ENCODE measurements around the gene PIGQ.
A peak's percentile ranks its signal among the peaks of the same experiment; 100 is the strongest.
"Not testable (repeated sequence)": the region's sequence is repeated elsewhere in the genome, so short reads cannot be mapped to it uniquely, and the experiment has no call there.

The PIGQ gene

GRCh38 chr16:592518-593306 lies 22.9 kb downstream of the PIGQ start:
- H3K27ac ChIP-seq (ENCODE audit: low read depth, low read length) = no peak overlapping the region
- H3K27me3 ChIP-seq (ENCODE audit: insufficient read depth, low read length) = peaks cover 7% of the 10 kb centered on the region
- 0 out of 2 replicates have a peak overlapping the region, but pooled peaks have one; percentile 20 for H3K9ac ChIP-seq (ENCODE audit: low read depth, low read length)
- H3K9me3 ChIP-seq (ENCODE audit: insufficient read depth, low read depth, low read length) = no peaks in the 10 kb centered on the region
- peaks cover 4% of the 10 kb centered on the region; the same call in 1 of the 2 replicates for H3K4me1 ChIP-seq (ENCODE audit: insufficient read depth, low read length)
- 0 out of 2 replicates have a peak, but pooled peaks cover 2% of the 10 kb centered on the region for H3K36me3 ChIP-seq (ENCODE audit: insufficient read depth, low read length)
- H3K4me3 ChIP-seq (ENCODE audit: low read length) = no peak overlapping the region
- WGBS = 94% methylated on average over 24 of the region's 24 CpGs

DNA sequence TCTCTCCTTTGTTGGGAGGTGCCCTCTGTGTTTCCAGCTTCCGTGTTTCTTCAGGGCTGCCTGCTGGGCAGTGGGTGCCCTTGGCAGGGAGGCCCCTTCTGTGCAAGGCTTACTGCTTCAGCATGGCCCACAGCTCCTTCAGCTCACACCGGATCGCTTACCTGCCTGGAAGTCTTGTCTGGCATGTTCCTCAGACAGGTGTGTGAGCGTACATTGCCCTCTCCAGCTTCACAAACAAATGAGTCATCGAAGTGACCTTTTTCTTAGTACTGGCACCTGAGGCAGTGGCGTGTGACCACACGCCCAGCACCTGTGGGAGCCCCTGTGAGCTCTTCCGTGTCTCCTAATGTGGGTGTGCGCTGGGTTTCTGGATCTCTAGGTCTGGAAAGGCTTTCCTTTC lies 23.6 kb downstream of the PIGQ start:
- H3K27ac ChIP-seq (ENCODE audit: low read depth, low read length) = no peak overlapping the region
- peaks cover 7% of the 10 kb centered on the region for H3K27me3 ChIP-seq (ENCODE audit: insufficient read depth, low read length)
- H3K4me3 ChIP-seq (ENCODE audit: low read length) = no peak overlapping the region
- no peaks in the 10 kb centered on the region for H3K4me1 ChIP-seq (ENCODE audit: insufficient read depth, low read length)
- H3K9ac ChIP-seq (ENCODE audit: low read depth, low read length) = no peak overlapping the region
- H3K9me3 ChIP-seq (ENCODE audit: insufficient read depth, low read depth, low read length) = no peaks in the 10 kb centered on the region
- H3K36me3 ChIP-seq (ENCODE audit: insufficient read depth, low read length) = 0 out of 2 replicates have a peak, but pooled peaks cover 2% of the 10 kb centered on the region
- 95% methylated on average over 9 of the region's 9 CpGs for WGBS

DNA sequence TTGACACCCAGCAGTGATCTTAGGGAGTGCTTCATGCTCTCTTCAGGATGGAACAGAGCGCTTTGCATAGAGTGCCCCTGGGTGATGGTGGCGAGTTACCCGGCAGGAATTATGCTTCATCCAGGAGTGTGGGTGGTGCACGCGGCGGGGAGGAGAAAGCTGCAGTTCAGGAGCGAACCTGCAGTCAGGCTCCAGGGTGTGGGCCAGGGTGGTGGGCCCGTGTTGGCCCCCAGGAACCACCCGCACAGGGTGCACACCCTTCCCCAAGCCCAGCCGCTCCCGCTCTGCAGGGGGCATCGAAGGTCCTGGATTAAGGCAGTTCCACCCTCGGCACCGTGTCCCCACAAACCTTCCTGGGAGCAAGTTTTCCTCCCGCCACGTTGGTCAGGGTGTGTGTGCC lies 24.0 kb downstream of the PIGQ start:
- Histone ChIP-seq H3K9me3 (ENCODE audit: insufficient read depth, low read depth, low read length) (no peaks in the 10 kb centered on the region), H3K4me1 (ENCODE audit: insufficient read depth, low read length) (no peaks in the 10 kb centered on the region), H3K27ac (ENCODE audit: low read depth, low read length) (no peak overlapping the region), H3K9ac (ENCODE audit: low read depth, low read length) (no peak overlapping the region), H3K27me3 (ENCODE audit: insufficient read depth, low read length) (peaks cover 7% of the 10 kb centered on the region), H3K4me3 (ENCODE audit: low read length) (no peak overlapping the region), H3K36me3 (ENCODE audit: insufficient read depth, low read length) (0 out of 2 replicates have a peak, but pooled peaks cover 2% of the 10 kb centered on the region)
- WGBS = 89% methylated on average over 16 of the region's 16 CpGs

DNA sequence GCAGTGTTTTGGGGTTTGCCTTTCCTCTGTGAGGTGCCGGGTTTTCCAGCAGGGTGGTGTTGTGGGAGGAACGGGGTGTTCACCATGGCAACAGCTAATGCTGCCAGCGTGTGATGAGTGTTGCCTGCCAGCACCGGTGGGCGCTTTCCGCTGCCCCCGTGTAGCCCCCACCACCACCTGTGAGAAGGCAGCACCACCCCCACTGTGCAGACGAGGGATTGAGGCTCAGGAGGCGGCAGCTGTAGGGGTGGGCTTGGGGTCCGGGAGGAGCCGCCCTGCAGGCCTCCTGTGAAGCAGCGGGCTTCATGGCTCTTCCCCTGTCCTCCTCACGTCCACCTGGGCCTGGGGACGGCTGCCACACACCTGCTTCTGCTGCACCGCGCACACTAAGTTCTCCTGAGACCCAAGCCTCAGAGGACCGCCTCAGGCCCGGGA lies 25.3 kb downstream of the PIGQ start:
- Histone ChIP-seq H3K27ac (ENCODE audit: low read depth, low read length) (no peak overlapping the region), H3K9ac (ENCODE audit: low read depth, low read length) (no peak overlapping the region; the same call in 1 of the 2 replicates), H3K4me3 (ENCODE audit: low read length) (no peak overlapping the region), H3K36me3 (ENCODE audit: insufficient read depth, low read length) (peaks cover 7% of the 10 kb centered on the region; the same call in 1 of the 2 replicates), H3K9me3 (ENCODE audit: insufficient read depth, low read depth, low read length) (peaks cover 3% of the 10 kb centered on the region; the same call in 1 of the 2 replicates), H3K27me3 (ENCODE audit: insufficient read depth, low read length) (peaks cover 7% of the 10 kb centered on the region), H3K4me1 (ENCODE audit: insufficient read depth, low read length) (no peaks in the 10 kb centered on the region)
- 94% methylated on average over 18 of the region's 18 CpGs for WGBS

- H3K9me3 ChIP-seq (ENCODE audit: insufficient read depth, low read depth, low read length) = peaks cover 3% of the 10 kb centered on the region; the same call in 1 of the 2 replicates
- peaks cover 1% of the 10 kb centered on the region for H3K27me3 ChIP-seq (ENCODE audit: insufficient read depth, low read length)
- H3K36me3 ChIP-seq (ENCODE audit: insufficient read depth, low read length) = peaks cover 7% of the 10 kb centered on the region; the same call in 1 of the 2 replicates
- H3K27ac ChIP-seq (ENCODE audit: low read depth, low read length) = no peak overlapping the region
- H3K4me1 ChIP-seq (ENCODE audit: insufficient read depth, low read length) = no peaks in the 10 kb centered on the region
- no peak overlapping the region for H3K4me3 ChIP-seq (ENCODE audit: low read length)
- H3K9ac ChIP-seq (ENCODE audit: low read depth, low read length) = no peak overlapping the region
- WGBS = 96% methylated on average over 34 of the region's 34 CpGs
Observed at GRCh38 chr16:595942-596735, 26.4 kb downstream of the PIGQ start.

DNA sequence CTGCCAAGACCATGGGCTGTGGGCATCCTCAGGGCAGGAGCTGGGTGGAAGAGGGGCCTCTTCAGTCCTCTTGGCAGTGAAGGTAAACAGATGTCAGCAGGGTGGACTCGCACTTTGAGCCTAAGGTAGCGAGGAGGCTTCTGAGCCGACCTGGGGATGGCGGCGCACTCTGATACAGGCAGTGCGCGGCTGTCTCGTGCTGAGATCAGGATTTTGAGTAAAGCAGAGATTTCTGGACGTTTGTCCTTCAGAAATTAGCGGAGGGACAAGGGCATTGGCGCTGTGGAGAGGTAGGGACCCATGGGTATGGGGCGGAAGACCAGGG lies 26.9 kb downstream of the PIGQ start:
- 95% methylated on average over 12 of the region's 12 CpGs for WGBS

GRCh38 chr16:597655-598054 lies 27.9 kb downstream of the PIGQ start:
- H3K4me1 ChIP-seq (ENCODE audit: insufficient read depth, low read length); H3K4me3 ChIP-seq (ENCODE audit: low read length); H3K9ac ChIP-seq (ENCODE audit: low read depth, low read length); H3K27me3 ChIP-seq (ENCODE audit: insufficient read depth, low read length); H3K9me3 ChIP-seq (ENCODE audit: insufficient read depth, low read depth, low read length); H3K27ac ChIP-seq (ENCODE audit: low read depth, low read length); H3K36me3 ChIP-seq (ENCODE audit: insufficient read depth, low read length): not testable (repeated sequence)
- 97% methylated on average over 7 of the region's 7 CpGs for WGBS

More for the DNA sequence above, 26.9 kb downstream of the PIGQ start:
- Histone ChIP-seq H3K4me3 (ENCODE audit: low read length) (no peak overlapping the region), H3K27me3 (ENCODE audit: insufficient read depth, low read length) (no peaks in the 10 kb centered on the region), H3K27ac (ENCODE audit: low read depth, low read length) (no peak overlapping the region), H3K4me1 (ENCODE audit: insufficient read depth, low read length) (no peaks in the 10 kb centered on the region), H3K36me3 (ENCODE audit: insufficient read depth, low read length) (peaks cover 7% of the 10 kb centered on the region; the same call in 1 of the 2 replicates), H3K9ac (ENCODE audit: low read depth, low read length) (no peak overlapping the region), H3K9me3 (ENCODE audit: insufficient read depth, low read depth, low read length) (peaks cover 3% of the 10 kb centered on the region; the same call in 1 of the 2 replicates)

DNA sequence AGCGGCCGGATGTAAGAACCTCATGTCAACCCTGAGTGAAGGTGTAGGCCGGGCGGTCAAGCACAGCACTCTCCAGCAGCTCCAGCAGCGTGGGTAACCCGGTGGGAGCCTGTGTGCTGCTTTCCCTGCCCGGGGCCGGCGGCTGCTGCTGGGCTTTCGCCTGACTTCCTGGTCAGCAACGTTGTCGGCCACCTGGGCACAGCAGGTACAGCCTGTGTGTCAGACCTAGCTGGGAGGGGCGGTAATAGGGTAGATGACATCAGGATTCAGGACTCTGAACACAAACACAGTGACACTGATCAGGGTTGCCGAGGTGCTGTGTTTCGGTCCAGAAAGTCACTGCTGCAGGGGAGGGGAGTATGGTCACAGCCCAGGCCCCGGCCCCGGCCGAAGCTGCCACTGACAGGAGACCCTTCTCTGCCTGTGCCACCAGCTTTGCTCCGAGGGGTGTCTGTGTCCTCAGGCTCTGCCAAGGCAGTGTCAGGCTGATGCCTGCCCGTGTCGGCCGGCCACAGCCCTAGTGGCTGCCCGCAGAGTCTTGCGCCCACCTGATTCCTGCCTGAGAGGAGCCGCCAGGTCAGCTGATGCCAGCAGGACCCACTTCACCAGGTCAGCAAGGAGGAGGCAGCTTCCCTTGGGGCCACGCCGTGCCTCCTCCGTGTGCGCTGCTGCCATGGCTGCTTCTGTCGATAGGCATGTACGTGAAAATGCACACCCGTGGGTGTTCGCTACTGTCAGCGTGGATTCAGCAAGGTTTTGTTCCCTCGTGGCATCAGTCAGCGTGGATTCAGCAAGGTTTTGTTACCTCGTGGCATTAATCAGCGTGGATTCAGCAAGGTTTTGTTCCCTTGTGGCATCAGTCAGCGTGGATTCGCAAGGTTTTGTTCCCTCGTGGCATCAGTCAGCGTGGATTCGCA lies 29.3 kb downstream of the PIGQ start:
- H3K36me3 ChIP-seq (ENCODE audit: insufficient read depth, low read length) = peaks cover 5% of the 10 kb centered on the region; the same call in 1 of the 2 replicates
- H3K27ac ChIP-seq (ENCODE audit: low read depth, low read length) = no peak overlapping the region
- peaks cover 3% of the 10 kb centered on the region; the same call in 1 of the 2 replicates for H3K9me3 ChIP-seq (ENCODE audit: insufficient read depth, low read depth, low read length)
- no peak overlapping the region for H3K4me3 ChIP-seq (ENCODE audit: low read length)
- H3K9ac ChIP-seq (ENCODE audit: low read depth, low read length) = no peak overlapping the region
- H3K27me3 ChIP-seq (ENCODE audit: insufficient read depth, low read length) = no peaks in the 10 kb centered on the region
- 97% methylated on average over 38 of the region's 43 CpGs for WGBS
- H3K4me1 ChIP-seq (ENCODE audit: insufficient read depth, low read length) = no peaks in the 10 kb centered on the region

- H3K27me3 ChIP-seq (ENCODE audit: insufficient read depth, low read length) = no peaks in the 10 kb centered on the region
- peaks cover 5% of the 10 kb centered on the region; the same call in 1 of the 2 replicates for H3K9me3 ChIP-seq (ENCODE audit: insufficient read depth, low read depth, low read length)
- no peak overlapping the region for H3K4me3 ChIP-seq (ENCODE audit: low read length)
- no peaks in the 10 kb centered on the region for H3K4me1 ChIP-seq (ENCODE audit: insufficient read depth, low read length)
- H3K9ac ChIP-seq (ENCODE audit: low read depth, low read length) = no peak overlapping the region
- WGBS = 66% methylated on average over 7 of the region's 7 CpGs
- peaks cover 5% of the 10 kb centered on the region; the same call in 1 of the 2 replicates for H3K36me3 ChIP-seq (ENCODE audit: insufficient read depth, low read length)
- no peak overlapping the region for H3K27ac ChIP-seq (ENCODE audit: low read depth, low read length)
Observed at GRCh38 chr16:600781-601180, 31.0 kb downstream of the PIGQ start.

- no peak overlapping the region for H3K4me3 ChIP-seq (ENCODE audit: low read length)
- WGBS = 84% methylated on average over 3 of the region's 5 CpGs
- peaks cover 5% of the 10 kb centered on the region; the same call in 1 of the 2 replicates for H3K36me3 ChIP-seq (ENCODE audit: insufficient read depth, low read length)
Observed at GRCh38 chr16:603933-604332, 34.2 kb downstream of the PIGQ start.

More at GRCh38 chr16:603933-604332, 34.2 kb downstream of the PIGQ start:
- Histone ChIP-seq H3K9me3 (ENCODE audit: insufficient read depth, low read depth, low read length) (peaks cover 5% of the 10 kb centered on the region; the same call in 1 of the 2 replicates), H3K27me3 (ENCODE audit: insufficient read depth, low read length) (no peaks in the 10 kb centered on the region), H3K4me1 (ENCODE audit: insufficient read depth, low read length) (no peaks in the 10 kb centered on the region; the same call in 1 of the 2 replicates), H3K27ac (ENCODE audit: low read depth, low read length) (no peak overlapping the region), H3K9ac (ENCODE audit: low read depth, low read length) (no peak overlapping the region)

Measured in HUES64 (cell line).